ENCODE results near the gene CLIC6.

The CLIC6 gene

DNA sequence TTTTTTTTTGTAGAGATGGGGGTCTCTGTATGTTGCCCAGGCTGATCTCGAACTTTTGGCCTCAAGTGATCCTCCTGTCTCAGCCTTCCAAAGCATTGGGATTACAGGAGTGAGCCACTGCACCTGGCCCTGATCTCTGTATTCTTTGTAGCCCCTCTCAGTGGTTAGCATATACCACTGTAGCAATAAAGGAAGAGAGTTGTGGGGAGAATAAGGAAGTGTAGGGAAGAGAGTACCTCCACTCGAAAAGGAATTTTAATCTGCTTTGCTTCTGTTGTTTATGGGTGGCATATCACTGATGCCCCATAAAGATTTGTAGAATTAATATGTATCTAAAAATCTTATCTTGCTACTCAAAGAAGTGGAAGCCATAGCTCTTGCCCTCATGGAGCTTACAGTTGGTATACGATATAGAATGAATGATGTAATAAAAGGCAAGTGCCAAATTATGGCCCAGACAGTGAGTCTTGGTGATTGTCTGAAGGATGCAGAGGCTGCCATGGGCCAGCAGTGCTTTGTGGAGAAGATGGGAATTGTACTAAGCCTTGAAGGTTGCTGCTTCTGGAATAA, 96.0 kb downstream of the CLIC6 start:
- Histone ChIP-seq H3K9me3 (ENCODE audit: control insufficient read depth, low read length) (no peaks in the 10 kb centered on the region), H3K4me3 (ENCODE audit: insufficient read depth in 1 of 2, low read depth in 1 of 2, low read length in 2 of 2) (no peak overlapping the region), H4K8ac (ENCODE audit: low read length) (no peak overlapping the region), H2BK15ac (ENCODE audit: low read depth, poor library complexity, severe bottlenecking) (no peak overlapping the region), H3K9ac (ENCODE audit: low read length) (no peak overlapping the region), H4K91ac (ENCODE audit: low read length) (no peak overlapping the region), H2BK120ac (ENCODE audit: low read depth, low read length) (no peak overlapping the region), H2BK5ac (ENCODE audit: low read depth, low read length, poor library complexity, severe bottlenecking) (no peak overlapping the region), H2AK5ac (ENCODE audit: low read length, severe bottlenecking) (no peak overlapping the region), H3K14ac (ENCODE audit: low read length in 2 of 2) (no peak overlapping the region), H2AFZ (ENCODE audit: low read depth, low read length) (no peak overlapping the region), H3K27ac (ENCODE audit: low read length, poor library complexity, severe bottlenecking) (no peak overlapping the region), H2BK12ac (ENCODE audit: low read length in 2 of 2) (no peak overlapping the region), H3K18ac (ENCODE audit: low read depth in 1 of 2, low read length in 2 of 2) (no peak overlapping the region), H3K79me1 (replicated peaks; ENCODE audit: low read length, poor library complexity, severe bottlenecking) (no peaks in the 10 kb centered on the region), H3K36me3 (ENCODE audit: control insufficient read depth in 1 of 2, insufficient read depth in 2 of 2, low read depth in 1 of 2, low read length in 2 of 2) (no peaks in the 10 kb centered on the region), H3K4ac (ENCODE audit: low read depth in 1 of 2, low read length in 2 of 2) (no peak overlapping the region), H3K27me3 (ENCODE audit: control insufficient read depth in 1 of 2, insufficient read depth in 1 of 2, low read length in 2 of 2) (no peaks in the 10 kb centered on the region), H3K4me2 (ENCODE audit: low read length, poor library complexity, severe bottlenecking) (no peak overlapping the region), H3K4me1 (ENCODE audit: control insufficient read depth, insufficient read depth, low read depth, low read length) (peaks cover 2% of the 10 kb centered on the region), H3K23ac (ENCODE audit: low read length in 2 of 2) (no peak overlapping the region)
- 73% methylated on average over 3 of the region's 3 CpGs for WGBS
- DNase-seq, result no peak

DNA sequence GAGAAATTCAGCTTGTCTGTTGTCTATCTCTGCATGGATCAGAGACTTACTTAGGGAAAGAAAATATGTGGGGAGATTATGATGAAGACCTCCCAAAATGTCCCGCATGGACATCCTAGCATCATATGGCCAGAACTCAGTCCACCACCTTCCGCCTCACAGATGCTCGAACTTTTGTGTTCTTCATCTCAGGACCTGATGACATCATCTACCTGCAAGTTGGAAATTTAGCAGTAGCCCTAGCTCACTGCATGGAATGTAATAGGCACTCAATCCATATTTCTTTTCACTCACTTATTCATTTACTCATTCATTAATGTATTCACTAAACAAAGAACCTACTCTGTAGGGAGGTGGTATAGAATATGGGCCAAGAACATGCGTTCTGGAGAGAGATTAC, 96.8 kb downstream of the CLIC6 start:
- peaks cover 2% of the 10 kb centered on the region for H3K4me1 ChIP-seq (ENCODE audit: control insufficient read depth, insufficient read depth, low read depth, low read length)
- H2BK5ac ChIP-seq (ENCODE audit: low read depth, low read length, poor library complexity, severe bottlenecking), result no peak overlapping the region
- H2AFZ ChIP-seq (ENCODE audit: low read depth, low read length), result no peak overlapping the region
- no peak overlapping the region for H2BK15ac ChIP-seq (ENCODE audit: low read depth, poor library complexity, severe bottlenecking)
- no peaks in the 10 kb centered on the region for H3K27me3 ChIP-seq (ENCODE audit: control insufficient read depth in 1 of 2, insufficient read depth in 1 of 2, low read length in 2 of 2)
- no peak overlapping the region for H2BK12ac ChIP-seq (ENCODE audit: low read length in 2 of 2)
- no peak overlapping the region for H3K4me2 ChIP-seq (ENCODE audit: low read length, poor library complexity, severe bottlenecking)
- no peak overlapping the region for H3K9ac ChIP-seq (ENCODE audit: low read length)
- no peak overlapping the region for H4K8ac ChIP-seq (ENCODE audit: low read length)
- no peak overlapping the region for H3K14ac ChIP-seq (ENCODE audit: low read length in 2 of 2)
- H3K36me3 ChIP-seq (ENCODE audit: control insufficient read depth in 1 of 2, insufficient read depth in 2 of 2, low read depth in 1 of 2, low read length in 2 of 2), result no peaks in the 10 kb centered on the region
- H4K91ac ChIP-seq (ENCODE audit: low read length), result no peak overlapping the region
- H2BK120ac ChIP-seq (ENCODE audit: low read depth, low read length), result no peak overlapping the region
- no peak overlapping the region for H3K4me3 ChIP-seq (ENCODE audit: insufficient read depth in 1 of 2, low read depth in 1 of 2, low read length in 2 of 2)
- no peak for DNase-seq
- no peak overlapping the region for H2AK5ac ChIP-seq (ENCODE audit: low read length, severe bottlenecking)
- no peak overlapping the region for H3K23ac ChIP-seq (ENCODE audit: low read length in 2 of 2)
- WGBS, result 95% methylated on average over 3 of the region's 4 CpGs
- no peak overlapping the region for H3K4ac ChIP-seq (ENCODE audit: low read depth in 1 of 2, low read length in 2 of 2)
- H3K79me1 ChIP-seq (replicated peaks; ENCODE audit: low read length, poor library complexity, severe bottlenecking), result no peaks in the 10 kb centered on the region
- H3K18ac ChIP-seq (ENCODE audit: low read depth in 1 of 2, low read length in 2 of 2), result no peak overlapping the region
- H3K27ac ChIP-seq (ENCODE audit: low read length, poor library complexity, severe bottlenecking), result no peak overlapping the region
- H3K9me3 ChIP-seq (ENCODE audit: control insufficient read depth, low read length), result no peaks in the 10 kb centered on the region

GRCh38 chr21:34766862-34767261, 98.1 kb downstream of the CLIC6 start:
- Histone ChIP-seq H3K4me1 (ENCODE audit: control insufficient read depth, insufficient read depth, low read depth, low read length) (no peaks in the 10 kb centered on the region), H3K18ac (ENCODE audit: low read depth in 1 of 2, low read length in 2 of 2) (no peak overlapping the region), H3K14ac (ENCODE audit: low read length in 2 of 2) (no peak overlapping the region), H3K79me1 (replicated peaks; ENCODE audit: low read length, poor library complexity, severe bottlenecking) (no peaks in the 10 kb centered on the region), H3K27ac (ENCODE audit: low read length, poor library complexity, severe bottlenecking) (no peak overlapping the region), H2AK5ac (ENCODE audit: low read length, severe bottlenecking) (no peak overlapping the region), H3K36me3 (ENCODE audit: control insufficient read depth in 1 of 2, insufficient read depth in 2 of 2, low read depth in 1 of 2, low read length in 2 of 2) (no peaks in the 10 kb centered on the region), H2BK120ac (ENCODE audit: low read depth, low read length) (no peak overlapping the region), H3K9ac (ENCODE audit: low read length) (no peak overlapping the region), H2AFZ (ENCODE audit: low read depth, low read length) (no peak overlapping the region), H3K27me3 (ENCODE audit: control insufficient read depth in 1 of 2, insufficient read depth in 1 of 2, low read length in 2 of 2) (no peaks in the 10 kb centered on the region), H4K91ac (ENCODE audit: low read length) (no peak overlapping the region), H2BK5ac (ENCODE audit: low read depth, low read length, poor library complexity, severe bottlenecking) (no peak overlapping the region), H3K23ac (ENCODE audit: low read length in 2 of 2) (no peak overlapping the region), H2BK15ac (ENCODE audit: low read depth, poor library complexity, severe bottlenecking) (no peak overlapping the region), H2BK12ac (ENCODE audit: low read length in 2 of 2) (no peak overlapping the region), H3K4me2 (ENCODE audit: low read length, poor library complexity, severe bottlenecking) (no peak overlapping the region), H3K4ac (ENCODE audit: low read depth in 1 of 2, low read length in 2 of 2) (no peak overlapping the region), H3K4me3 (ENCODE audit: insufficient read depth in 1 of 2, low read depth in 1 of 2, low read length in 2 of 2) (no peak overlapping the region), H3K9me3 (ENCODE audit: control insufficient read depth, low read length) (no peaks in the 10 kb centered on the region), H4K8ac (ENCODE audit: low read length) (no peak overlapping the region)
- DNase-seq, result no peak
- WGBS, result 88% methylated on average over 1 of the region's 3 CpGs
